Measurements from ENCODE around the gene MACC1.
A peak's percentile ranks its signal among the peaks of the same experiment; 100 is the strongest.
"Not testable (repeated sequence)": the region's sequence is repeated elsewhere in the genome, so short reads cannot be mapped to it uniquely, and the experiment has no call there.

The MACC1 gene

GRCh38 chr7:20122653-20123316, 94.4 kb downstream of the MACC1 start:
- not testable (repeated sequence) for FAIRE-seq

GRCh38 chr7:20122073-20122472, 95.1 kb downstream of the MACC1 start:
- FAIRE-seq = no peak

- no peak for FAIRE-seq
These were observed 95.8 kb downstream of the MACC1 start for GRCh38 chr7:20121404-20121803.

GRCh38 chr7:20120611-20121168, 96.5 kb downstream of the MACC1 start:
- FAIRE-seq = not testable (repeated sequence)

GRCh38 chr7:20116869-20117268, 100.3 kb downstream of the MACC1 start:
- no peak for FAIRE-seq

- FAIRE-seq = no peak
These were observed 102.7 kb downstream of the MACC1 start for GRCh38 chr7:20114468-20114867.

- no peak for FAIRE-seq
These were observed 103.7 kb downstream of the MACC1 start for GRCh38 chr7:20113427-20114027.

- no peak for FAIRE-seq
These were observed 104.5 kb downstream of the MACC1 start for GRCh38 chr7:20112696-20113095.

GRCh38 chr7:20111821-20112542, 105.2 kb downstream of the MACC1 start:
- FAIRE-seq = peak; percentile 14

GRCh38 chr7:20107582-20107981, 109.6 kb downstream of the MACC1 start:
- no peak for FAIRE-seq

GRCh38 chr7:20104696-20105095, 112.5 kb downstream of the MACC1 start:
- FAIRE-seq = no peak

- no peak for FAIRE-seq
These were observed 114.2 kb downstream of the MACC1 start for GRCh38 chr7:20102982-20103381.

GRCh38 chr7:20095862-20096261, 121.3 kb downstream of the MACC1 start:
- no peak for FAIRE-seq

- FAIRE-seq = no peak
These were observed 121.7 kb downstream of the MACC1 start for GRCh38 chr7:20095436-20095835.

- FAIRE-seq = no peak
These were observed 127.8 kb downstream of the MACC1 start for GRCh38 chr7:20089431-20089830.

- FAIRE-seq = no peak
These were observed 132.1 kb downstream of the MACC1 start for GRCh38 chr7:20085086-20085485.
